GM20431 (cell line): ENCODE measurements around the gene STRA6.

Experiments
- in situ Hi-C: fragments of 300-500 bp; cut with MseI, MboI; formaldehyde crosslinking; loops from one replicate; pipeline ENCODE4 v1.15.0; 2020; ENCODE audit warnings: low sequenced_read_pairs; ENCODE audit not compliant: unreplicated experiment

The STRA6 gene

DNA sequence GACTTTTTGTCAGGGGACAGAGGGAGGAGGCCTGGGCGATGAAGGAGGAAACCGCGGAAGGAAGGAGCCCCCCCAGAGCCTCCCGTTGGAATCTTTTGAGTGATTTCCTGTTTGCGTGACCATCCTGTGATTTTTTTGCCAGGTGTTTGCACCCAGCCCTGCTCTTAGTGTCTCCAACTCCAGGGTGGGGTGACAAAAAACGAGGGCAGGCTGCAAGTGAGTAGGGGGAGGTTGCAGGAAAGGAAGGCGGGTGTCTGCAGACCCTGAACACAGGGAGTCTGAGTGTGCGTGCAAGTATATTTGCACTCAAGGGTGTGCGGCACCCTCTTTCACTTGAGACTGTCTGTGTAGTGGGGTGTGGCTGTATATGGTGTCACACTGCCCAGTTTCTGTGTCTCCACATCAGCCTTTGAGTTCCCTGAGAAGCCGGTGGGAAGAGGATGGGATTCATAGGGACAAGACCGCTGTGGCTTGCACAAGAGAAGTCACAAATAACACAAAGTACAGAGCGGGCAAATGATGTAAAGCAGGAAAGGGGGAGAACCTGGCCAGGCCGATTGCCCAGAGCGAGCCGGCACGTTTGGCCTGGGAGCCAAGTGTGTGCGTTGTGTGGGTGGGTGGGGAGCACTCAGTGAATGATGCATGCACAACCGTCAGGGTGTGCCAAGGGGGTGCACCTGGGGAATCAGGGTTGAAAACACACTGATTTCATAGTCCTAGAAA lies 65.6 kb downstream of the STRA6 start:
- in situ Hi-C loops = no loop called here

DNA sequence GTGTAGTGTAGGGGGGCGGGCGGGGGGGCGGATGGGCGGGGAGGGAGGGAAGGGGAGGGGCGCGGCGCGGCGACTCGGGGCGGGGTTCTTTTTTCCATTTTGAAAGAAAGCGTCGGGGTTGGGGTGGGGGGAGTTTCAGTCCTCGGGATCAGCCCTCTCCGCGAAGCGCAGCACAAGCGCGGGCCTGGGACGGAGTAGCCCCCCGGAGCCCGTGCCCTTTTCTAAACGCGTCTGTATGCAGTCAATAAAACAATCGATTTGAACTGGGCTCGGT lies 66.1 kb downstream of the STRA6 start:
- in situ Hi-C loops = no loop called here

DNA sequence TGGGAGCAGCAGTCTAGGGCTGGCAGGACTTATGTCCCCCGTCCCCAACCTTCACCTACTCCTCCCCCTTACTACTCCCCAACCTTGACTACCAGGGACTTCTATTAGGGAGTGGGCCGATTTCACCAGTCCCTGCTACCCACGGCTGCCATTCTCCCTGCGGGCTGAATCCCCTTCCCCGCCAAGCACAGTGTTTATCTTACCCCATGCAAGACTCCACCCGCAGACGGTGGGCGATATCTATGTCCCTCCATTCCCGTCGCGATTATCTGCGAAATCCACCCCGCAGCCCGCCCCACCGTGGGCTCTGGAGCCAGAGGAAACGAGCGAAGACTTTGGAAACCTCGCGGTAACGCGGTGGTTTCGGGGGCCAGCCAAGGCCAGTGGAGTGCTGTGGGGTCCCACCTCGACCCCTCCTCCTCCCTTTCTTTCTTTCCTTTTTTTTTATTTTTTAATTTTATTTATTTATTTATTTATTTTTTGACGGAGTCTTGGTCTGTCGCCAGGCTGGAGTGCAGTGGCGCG lies 67.5 kb downstream of the STRA6 start:
- in situ Hi-C loops = no loop called here

DNA sequence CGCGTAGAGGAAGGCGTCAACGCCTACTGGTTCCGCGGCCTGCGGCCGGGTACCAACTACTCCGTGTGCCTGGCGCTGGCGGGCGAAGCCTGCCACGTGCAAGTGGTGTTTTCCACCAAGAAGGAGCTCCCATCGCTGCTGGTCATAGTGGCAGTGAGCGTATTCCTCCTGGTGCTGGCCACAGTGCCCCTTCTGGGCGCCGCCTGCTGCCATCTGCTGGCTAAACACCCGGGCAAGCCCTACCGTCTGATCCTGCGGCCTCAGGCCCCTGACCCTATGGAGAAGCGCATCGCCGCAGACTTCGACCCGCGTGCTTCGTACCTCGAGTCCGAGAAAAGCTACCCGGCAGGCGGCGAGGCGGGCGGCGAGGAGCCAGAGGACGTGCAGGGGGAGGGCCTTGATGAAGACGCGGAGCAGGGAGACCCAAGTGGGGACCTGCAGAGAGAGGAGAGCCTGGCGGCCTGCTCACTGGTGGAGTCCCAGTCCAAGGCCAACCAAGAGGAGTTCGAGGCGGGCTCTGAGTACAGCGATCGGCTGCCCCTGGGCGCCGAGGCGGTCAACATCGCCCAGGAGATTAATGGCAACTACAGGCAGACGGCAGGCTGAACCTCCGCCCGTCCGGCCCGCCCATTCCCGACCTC lies 68.1 kb downstream of the STRA6 start:
- in situ Hi-C loops = no loop called here

DNA sequence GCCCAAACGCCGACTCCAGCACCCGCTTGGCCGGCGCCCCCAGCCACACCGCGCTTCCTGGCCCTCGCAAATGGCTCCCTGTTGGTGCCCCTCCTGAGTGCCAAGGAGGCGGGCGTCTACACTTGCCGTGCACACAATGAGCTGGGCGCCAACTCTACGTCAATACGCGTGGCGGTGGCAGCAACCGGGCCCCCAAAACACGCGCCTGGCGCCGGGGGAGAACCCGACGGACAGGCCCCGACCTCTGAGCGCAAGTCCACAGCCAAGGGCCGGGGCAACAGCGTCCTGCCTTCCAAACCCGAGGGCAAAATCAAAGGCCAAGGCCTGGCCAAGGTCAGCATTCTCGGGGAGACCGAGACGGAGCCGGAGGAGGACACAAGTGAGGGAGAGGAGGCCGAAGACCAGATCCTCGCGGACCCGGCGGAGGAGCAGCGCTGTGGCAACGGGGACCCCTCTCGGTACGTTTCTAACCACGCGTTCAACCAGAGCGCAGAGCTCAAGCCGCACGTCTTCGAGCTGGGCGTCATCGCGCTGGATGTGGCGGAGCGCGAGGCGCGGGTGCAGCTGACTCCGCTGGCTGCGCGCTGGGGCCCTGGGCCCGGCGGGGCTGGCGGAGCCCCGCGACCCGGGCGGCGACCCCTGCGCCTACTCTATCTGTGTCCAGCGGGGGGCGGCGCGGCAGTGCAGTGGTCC lies 68.7 kb downstream of the STRA6 start:
- in situ Hi-C loops = no loop called here

DNA sequence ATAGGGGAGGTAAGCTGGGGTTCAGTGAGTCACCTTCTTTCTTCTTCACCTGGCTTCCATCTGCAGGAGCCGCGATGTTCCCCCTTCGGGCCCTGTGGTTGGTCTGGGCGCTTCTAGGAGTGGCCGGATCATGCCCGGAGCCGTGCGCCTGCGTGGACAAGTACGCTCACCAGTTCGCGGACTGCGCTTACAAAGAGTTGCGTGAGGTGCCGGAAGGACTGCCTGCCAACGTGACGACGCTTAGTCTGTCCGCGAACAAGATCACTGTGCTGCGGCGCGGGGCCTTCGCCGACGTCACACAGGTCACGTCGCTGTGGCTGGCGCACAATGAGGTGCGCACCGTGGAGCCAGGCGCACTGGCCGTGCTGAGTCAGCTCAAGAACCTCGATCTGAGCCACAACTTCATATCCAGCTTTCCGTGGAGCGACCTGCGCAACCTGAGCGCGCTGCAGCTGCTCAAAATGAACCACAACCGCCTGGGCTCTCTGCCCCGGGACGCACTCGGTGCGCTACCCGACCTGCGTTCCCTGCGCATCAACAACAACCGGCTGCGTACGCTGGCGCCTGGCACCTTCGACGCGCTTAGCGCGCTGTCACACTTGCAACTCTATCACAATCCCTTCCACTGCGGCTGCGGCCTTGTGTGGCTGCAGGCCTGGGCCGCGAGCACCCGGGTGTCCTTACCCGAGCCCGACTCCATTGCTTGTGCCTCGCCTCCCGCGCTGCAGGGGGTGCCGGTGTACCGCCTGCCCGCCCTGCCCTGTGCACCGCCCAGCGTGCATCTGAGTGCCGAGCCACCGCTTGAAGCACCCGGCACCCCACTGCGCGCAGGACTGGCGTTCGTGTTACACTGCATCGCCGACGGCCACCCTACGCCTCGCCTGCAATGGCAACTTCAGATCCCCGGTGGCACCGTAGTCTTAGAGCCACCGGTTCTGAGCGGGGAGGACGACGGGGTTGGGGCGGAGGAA lies 69.6 kb downstream of the STRA6 start:
- in situ Hi-C loops = no loop called here

DNA sequence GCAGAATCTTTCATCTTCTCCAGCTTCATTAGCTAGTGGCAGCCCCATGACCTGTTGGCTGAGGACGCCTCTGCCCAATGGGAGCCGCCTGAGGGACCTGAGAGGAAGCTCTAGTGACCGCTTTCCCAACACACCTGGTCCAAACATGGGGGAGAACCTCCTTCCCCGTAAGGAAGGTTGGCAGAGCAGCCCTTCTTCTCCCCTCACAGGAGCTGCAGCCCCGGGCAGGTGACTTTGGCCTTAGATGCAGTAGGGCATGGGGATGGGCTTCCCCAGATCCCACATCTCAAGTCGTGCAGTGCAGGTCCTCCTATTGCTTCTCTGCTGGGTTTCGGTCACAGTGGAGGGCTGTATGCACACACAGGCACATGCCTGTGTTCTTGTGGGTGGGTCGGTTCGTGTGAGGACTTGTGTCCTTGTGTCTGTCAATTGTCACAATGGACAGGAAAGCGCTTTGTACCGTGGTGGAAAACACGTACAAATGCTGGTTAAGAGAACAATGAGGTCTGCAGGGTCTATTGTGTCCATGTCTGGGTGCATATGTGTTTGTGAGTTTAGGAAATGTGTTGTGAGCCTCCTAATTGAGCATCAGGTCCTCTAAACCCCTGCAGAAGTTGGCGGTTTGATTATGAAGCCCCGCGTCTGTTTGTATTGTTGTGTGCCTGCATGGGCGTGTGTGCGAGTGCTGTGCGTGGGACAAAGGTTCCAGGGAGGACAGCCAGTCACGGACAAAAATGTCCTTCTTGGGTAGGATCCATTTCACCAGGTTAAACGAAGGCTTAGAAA lies 70.8 kb downstream of the STRA6 start:
- in situ Hi-C loops = no loop called here

DNA sequence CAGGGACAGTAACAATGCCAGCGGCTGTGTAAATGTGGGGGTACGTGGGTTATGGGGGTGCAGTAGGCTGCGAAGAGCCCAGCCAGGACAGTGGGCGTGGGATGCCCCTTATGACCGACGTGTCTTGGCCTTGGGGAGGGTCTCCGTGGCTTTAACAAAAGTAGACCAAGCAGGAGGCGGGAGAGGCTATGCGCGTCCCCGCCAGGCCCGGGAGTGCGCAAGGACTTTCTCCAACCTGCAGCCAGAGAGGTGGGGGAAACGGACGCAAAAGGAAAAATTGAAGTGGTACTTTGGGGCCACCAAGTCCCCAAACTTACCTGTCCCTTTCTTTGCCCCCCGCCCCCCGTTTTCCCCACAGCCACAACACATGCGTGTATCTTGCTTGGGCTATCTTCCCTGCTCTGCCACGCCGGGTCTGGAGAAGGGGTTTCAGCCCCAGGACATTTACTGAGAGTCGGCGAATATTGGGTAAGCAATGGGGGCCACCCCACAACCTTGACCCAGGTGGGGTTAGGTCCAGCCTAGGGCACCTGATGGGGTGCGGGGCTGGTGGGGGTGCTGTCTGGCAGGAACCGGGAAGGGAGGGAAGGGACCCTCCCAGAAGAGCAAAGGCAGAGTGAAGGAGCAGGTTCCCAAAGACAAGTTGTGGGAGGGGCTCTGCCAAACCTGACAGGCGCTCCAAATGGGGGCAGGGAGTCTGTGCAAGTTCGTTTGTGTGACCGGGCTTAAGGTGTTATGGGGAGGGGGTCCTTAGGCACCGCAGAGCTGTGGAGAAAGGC lies 71.5 kb downstream of the STRA6 start:
- in situ Hi-C loops = no loop called here

DNA sequence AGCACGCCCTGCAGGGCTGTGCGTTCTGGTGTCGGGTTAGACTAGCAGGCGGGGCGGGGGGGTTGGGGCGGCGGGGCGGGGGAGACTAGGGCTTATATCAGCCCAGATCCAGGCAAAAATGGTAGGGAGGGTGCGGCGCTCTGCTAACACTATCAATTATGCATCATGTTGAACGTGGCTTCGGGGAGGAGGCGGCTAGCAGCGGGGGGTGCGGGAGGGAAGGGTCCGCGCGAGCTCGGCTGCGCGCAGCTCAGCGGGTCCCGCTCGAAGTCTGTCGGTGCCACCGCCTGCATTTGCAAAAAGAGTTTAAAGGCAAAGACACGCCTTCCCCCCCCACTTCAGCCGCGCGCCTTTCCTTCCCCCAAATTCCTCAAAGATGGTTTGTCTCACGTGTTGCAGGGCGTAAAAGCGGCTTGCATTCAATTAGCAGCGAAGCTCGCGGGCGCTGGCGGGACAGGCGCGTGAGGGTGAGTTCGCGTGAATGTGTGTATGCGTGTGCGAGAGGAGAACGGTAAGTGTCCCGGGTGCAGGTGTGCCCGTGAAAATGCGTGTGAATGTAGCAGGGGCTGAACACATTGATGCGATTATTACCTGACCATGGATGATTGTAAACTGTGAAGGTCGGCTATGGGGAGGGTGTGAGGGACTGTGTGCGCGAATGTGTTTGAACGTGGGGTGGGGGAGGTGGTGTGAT lies 72.3 kb downstream of the STRA6 start, which contains the start of gene ISLR2:
TSS of gene ISLR2 (plus strand) at position 432 of the 694 bp plus-strand sequence. CDS start 2,169 bp downstream, outside the sequence.
- in situ Hi-C loops = no loop called here

DNA sequence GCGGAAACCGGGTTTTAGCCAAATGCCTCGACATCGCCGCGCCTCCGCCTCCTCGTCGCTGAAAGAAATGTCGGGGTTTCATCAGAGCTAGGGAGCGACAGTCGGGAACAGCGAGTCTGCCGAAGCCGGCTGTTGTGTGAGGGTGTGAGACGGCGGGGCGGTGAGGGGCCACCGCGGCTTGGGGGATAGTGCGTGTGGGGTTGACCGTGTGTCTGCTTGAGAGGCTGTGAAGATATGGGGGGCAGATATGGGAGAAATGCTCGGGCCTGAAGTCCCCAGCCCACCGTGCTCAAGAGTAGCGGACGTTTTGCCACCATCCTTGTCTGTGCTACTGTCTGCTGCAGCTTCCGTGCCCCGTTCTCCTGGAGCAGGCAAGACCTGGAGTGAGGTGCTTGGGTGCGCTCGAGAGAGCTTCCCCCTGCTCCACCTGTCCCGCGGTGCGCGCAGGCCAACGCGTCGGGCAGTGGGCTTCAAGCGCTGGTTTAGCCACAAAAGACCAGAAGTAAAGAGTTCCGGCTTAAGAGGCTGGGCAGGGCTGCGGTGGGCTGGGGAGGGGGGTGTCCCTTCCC lies 72.9 kb downstream of the STRA6 start:
- in situ Hi-C loops = loop anchor here (5.0 kb wide), 1 partner anchor 178 kb away; no protein-coding TSS in a partner anchor
